Smooth muscle cell of the coronary artery (primary cell): ENCODE results near the gene UCHL1. TPM values are rescaled to one million over a fixed set of nuclear protein-coding genes. Genes with fewer than 3 reads are reported as not detected.

Experiments used
- total RNA-seq: library from RNA; depleted of rRNA; stranded (reverse); fragments of >200 nt; gene quantifications from 2 replicates; pipeline ENCODE4 v1.2.3, GENCODE V29; 2014; ENCODE audit warnings: low replicate concordance

Gene UCHL1
- total RNA-seq = 107 and 149 TPM in 2 replicates

DNA sequence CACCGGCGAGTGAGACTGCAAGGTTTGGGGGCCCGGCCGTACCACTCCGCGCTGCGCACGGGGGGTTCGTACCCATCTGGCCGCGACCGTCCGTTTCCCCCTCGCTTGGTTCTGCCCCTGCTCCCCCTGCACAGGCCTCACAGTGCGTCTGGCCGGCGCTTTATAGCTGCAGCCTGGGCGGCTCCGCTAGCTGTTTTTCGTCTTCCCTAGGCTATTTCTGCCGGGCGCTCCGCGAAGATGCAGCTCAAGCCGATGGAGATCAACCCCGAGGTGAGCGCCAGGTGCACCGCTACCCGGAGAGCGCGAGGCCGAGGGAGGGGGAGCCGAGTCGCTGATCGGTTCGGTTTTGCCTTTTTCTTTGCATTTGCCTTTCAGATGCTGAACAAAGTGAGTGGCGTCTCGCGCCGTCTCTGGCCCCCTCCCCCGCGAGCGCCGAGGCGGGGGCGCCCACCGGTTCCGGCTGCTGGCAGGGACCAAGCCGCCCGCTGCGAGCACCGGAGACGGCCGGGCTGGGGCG lies at the start of gene UCHL1:
Gene UCHL1 (plus strand): TSS at position 189 of the 517 bp plus-strand sequence. CDS start 49 bp downstream, at position 238.

DNA sequence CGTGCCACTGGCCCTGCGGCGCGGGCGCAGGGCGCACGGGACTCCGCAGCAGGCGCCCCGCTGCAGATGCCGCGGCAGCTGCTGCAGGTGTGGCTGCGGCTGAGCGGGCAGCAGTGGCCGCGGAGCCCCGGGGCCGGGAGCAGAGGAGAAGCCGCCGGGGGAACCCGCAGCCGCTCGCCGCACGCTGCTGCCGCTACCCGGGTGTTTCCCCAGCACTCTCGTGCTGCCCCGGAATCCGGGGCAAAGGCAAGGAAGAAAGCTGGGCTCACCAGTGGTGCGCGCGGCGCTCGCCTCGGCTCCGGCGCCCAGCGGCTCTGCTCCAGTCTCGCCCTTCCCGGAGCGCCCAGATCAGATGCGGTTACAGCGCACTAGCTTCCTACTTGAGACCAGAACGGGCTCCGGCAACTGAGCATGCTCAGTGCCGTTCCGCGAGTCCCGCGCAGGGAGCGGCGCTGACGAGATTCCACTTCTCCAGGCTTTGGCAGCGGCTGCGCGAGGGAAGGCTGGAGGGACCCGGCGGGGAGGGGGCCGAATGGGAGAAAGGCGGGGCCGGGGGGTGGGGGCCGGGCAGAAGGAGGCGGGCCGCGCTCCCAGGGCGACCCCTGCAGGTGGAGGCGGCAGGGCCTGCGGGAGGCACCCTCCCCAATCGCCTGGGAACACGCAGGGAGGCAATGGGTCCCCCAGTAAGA lies 42.4 kb upstream of the UCHL1 start, which contains the start of gene APBB2:
Gene APBB2 (minus strand): TSS at position 407 of the 689 bp plus-strand sequence. CDS start 181,288 bp downstream, outside the sequence.

Other genes starting within 250 kb of the UCHL1 start
- 39.9 and 70.1 TPM in 2 replicates for gene APBB2, start 42.4 kb upstream of the UCHL1 start, total RNA-seq